GM18861 (cell line): ENCODE data around the gene CCER1.

Experiments
- ATAC-seq: cut with Tn5 transposase; IDR thresholded peaks from one replicate; pipeline ENCODE4 v1.9.1; 2021; ENCODE audit not compliant: unreplicated experiment

CCER1 gene

DNA sequence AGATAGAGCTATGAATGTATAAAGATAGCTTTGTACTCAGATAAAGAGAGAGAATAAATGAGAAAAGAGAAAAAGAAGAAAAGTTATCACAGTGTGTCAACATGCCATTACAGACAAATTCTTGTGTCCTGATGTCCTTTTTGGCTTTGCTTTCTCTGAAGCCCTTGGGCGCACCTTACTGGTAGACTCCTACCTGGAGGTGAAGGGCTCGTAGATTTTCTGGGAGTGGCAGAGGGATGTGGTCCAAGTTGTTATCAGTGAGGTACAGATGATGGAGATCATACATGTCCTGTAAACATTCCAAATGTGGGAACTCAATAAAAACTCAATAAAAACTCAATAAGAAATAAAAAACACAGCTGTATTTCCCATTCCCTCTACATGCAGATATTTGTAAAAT lies 14.9 kb upstream of the CCER1 start:
- ATAC-seq, result no peak

- ATAC-seq, result no peak
These were observed 14.4 kb upstream of the CCER1 start for GRCh38 chr12:90969346-90969745.

DNA sequence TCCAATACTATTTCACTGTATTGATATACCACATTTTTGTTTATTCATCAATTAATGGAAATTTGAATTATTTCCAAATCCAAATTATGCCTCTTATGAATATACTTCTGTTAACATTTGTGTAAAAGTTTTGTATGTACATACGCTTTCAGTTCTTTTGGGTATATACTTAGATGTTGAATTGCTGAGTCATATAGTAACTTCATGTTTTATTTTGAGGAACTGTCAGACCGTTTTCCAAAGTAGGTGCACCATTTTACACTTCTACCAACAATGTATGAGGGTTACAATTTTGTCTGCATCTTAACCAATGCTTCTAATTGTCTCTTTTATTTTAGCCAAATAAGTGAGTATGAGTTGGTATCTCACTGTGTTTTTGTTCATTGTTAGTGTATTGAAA lies 10.2 kb upstream of the CCER1 start:
- no peak for ATAC-seq

DNA sequence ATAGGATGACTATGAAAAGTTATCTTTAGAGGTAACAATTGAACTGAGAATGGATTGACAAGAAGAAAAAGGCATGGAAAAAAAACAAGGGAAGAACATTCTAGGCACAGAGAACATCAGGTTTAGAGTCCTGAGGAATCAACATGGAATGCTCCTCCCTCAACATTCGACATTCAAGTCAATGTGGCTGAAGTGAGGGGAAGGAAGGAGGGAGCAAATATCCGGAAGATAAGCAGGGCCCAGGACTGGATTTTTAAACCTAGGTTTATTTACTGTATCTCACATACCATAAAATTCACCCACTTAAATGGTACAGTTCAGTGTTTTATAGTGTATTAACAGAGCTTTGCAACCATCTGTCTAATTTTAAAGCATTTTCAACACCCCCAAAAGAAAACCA lies 9.6 kb upstream of the CCER1 start:
- ATAC-seq, result no peak

- ATAC-seq, result no peak
These were observed 9.0 kb upstream of the CCER1 start for GRCh38 chr12:90963946-90964345.

DNA sequence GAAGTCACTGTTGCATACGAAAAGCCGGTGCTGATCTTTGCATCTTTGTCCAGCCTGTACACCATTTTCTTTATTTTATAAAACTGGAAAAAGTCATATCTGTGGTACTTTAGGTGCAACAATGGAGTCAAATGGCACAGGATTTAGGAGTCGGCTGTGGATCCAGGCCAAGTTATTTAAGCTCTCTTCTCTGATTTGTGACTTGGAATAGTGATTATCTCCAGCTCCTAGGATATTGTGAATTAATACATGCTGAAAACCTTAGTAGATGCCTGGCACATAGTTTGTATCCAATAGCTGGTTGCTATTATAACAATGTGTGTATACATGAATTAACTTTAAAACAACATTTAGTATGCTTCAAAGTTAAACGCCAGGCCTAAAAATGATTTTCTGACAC lies 6.2 kb upstream of the CCER1 start:
- no peak for ATAC-seq

DNA sequence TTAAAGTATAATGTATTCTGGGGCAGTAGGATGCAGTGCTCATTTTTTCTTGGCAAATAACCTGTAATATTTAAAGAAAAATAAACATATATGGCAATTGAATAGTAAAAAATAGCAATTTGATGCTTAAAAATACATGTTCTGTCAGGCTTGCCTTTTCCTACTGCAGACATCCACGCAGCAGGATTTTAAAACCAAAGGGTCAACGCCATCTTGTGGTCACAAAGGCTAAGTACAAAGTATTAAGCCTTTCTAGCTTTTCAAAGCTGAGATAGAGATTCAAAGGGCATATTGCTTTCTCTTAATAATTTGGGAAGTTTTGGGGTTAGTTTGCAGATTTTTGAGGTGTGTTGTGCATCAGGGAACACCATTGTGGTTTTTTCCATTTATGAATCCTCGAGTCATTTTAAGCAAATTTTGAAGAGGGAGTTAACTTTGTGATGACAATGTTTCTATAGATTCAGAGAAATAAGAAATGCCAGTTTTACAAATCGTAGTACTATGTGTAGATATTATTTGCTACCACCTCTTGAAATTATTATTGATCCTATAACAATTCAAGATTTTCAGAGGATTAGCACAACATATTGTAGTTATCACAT lies 4.7 kb upstream of the CCER1 start:
- peak; percentile 86 for ATAC-seq

DNA sequence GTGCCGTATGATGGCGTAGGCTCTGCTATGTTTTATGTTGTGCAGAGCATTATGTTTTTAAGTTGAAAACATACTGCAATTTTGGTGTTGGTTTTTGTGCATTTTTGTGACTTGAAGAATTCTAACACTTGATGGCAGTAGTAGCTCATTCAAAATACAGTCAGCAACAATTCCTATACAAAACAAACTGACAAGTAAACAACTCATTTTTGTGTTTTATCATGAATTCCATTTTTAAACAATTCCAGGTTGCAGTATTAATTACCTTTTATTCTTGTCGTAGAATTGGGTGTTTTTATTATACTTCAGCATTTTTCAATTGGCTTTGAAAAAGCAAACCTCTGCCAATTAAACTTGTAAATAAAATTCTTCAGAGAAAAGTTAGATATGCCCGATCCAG lies 4.1 kb upstream of the CCER1 start:
- ATAC-seq, result no peak

- ATAC-seq, result no peak
These were observed 3.4 kb upstream of the CCER1 start for GRCh38 chr12:90958347-90958746.

DNA sequence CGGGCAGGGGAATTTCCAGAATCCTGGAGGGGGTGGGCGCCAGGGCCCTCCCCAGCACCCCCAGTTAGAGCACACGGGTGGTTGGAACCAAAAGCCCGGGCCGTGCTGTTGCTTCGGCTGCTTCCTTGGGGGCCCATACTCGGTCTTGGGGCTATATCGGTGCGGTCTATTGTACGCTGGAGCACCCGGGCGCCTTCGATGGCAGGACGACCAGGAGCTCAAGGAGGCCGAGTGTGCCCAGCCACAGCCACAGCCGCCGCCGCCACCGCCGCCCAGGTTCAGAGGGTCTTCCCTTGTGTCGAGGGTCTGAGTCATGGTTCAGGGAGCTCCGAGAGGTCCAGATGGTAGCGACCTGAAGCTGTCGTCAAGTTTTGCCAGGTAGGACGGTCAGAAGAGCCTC lies 548 bp downstream of the CCER1 start:
- ATAC-seq, result no peak

DNA sequence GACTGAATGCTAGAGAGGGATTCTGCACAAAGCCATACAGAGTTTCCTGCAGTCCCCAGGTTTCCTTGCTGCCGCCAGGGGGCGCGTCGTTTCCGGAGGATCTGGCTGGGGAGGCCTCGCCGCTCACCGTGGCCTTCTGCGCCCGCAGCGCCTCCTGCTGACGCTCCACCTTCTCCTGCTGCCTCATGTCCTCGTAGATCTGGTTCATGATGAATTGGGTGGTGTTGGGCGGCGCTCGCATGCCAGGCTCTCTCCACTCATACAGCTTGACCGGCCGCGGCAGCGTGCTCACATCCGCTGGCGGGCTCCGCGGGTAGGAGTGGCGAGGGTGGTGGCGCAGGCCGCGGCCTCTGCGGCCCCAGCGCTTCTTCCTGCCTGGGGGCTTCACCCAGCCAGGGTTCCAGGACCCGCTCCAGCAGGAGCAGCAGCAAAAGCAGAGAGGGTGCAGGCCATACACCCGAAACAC lies 987 bp downstream of the CCER1 start:
- no peak for ATAC-seq

GRCh38 chr12:90951432-90952105 lies 3.4 kb downstream of the CCER1 start:
- no peak for ATAC-seq

- no peak for ATAC-seq
These were observed 7.1 kb downstream of the CCER1 start for GRCh38 chr12:90947869-90948268.

- peak; percentile 83 for ATAC-seq
These were observed 9.8 kb downstream of the CCER1 start for GRCh38 chr12:90945070-90945649.

DNA sequence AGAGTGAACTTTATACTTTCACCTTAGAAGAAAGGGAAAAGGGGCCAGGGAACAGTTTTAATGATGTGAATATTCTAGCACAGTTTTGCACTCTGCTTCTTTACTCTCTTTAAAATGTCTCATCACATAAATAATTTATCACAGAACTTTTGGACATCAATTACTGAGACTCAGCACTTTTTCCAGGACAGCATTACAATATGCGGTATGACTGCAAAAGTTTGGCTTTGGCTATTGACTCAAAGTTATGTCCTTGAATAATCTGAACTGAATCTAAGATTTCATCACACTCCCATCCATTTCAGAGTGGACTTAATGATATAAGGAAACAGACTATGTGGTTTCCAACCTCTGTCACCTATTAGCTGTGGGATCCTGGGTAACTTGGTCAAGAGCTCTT lies 11.7 kb downstream of the CCER1 start:
- ATAC-seq, result no peak

DNA sequence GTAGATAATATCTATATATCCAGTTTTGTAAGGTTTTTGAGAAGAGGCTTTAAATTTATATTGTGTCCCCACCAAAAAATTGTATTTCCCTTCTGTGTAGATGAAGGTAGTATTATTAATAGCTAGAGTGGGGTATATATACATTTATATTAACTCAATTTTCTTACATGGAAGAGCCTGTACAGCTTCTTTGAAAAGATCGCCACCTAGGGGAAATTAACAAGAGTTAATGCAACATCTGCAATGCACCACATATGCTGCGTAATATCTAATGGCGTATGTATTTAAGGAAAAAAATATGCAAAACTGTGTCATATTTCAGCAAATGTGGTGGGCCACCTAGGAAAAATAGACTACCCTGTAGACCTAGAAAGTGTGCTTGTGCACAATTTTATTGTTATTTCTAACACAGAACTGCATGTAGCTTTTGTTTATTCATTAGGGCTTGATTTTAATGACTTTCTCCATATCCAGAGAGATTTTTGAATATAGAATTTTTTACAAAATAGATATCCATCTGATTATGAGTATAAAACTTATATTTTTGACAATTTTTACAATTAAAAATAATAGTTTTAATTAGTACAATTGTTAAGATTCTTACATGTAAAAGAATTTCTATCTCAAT lies 14.0 kb downstream of the CCER1 start:
- peak; percentile 75 for ATAC-seq

DNA sequence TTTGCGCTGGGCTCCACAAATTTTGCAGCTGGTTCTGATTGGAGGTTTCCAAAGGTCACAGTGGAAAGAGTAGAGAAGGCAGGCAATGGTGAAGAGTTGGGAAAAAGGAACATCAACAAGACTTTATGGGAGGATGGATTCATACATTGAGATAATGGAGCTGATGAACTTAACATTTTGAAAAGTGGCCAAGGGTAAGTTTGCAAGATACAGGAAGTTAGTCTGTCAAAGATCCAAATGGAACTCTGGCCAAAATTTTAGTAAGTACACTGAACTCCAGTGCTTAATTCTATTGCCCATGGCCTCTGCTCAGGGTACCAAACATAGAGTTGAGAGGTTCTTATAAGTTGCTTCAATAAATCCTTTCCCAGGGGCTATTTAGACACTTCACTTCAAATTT lies 15.6 kb downstream of the CCER1 start:
- no peak for ATAC-seq

DNA sequence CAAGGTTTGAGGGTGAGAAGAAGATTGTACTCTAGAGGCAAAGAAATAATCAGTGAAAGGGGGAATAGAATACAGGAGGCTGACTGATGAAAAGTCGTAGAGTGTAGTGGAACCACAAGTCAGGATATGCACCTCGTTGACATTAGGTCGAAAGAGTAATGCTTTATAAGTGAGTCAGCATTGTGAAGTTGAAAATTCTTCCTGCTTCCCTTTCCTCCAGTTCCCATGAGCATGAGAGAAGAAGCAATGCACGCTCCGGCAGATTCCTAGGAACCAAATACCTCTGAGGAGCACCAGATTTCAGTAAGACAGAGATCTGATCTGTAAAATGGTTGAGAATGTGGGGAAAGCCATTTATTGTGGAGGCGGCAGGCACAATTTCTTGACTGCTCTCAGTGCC lies 16.5 kb downstream of the CCER1 start:
- no peak for ATAC-seq

- no peak for ATAC-seq
These were observed 17.3 kb downstream of the CCER1 start for GRCh38 chr12:90937651-90938050.

DNA sequence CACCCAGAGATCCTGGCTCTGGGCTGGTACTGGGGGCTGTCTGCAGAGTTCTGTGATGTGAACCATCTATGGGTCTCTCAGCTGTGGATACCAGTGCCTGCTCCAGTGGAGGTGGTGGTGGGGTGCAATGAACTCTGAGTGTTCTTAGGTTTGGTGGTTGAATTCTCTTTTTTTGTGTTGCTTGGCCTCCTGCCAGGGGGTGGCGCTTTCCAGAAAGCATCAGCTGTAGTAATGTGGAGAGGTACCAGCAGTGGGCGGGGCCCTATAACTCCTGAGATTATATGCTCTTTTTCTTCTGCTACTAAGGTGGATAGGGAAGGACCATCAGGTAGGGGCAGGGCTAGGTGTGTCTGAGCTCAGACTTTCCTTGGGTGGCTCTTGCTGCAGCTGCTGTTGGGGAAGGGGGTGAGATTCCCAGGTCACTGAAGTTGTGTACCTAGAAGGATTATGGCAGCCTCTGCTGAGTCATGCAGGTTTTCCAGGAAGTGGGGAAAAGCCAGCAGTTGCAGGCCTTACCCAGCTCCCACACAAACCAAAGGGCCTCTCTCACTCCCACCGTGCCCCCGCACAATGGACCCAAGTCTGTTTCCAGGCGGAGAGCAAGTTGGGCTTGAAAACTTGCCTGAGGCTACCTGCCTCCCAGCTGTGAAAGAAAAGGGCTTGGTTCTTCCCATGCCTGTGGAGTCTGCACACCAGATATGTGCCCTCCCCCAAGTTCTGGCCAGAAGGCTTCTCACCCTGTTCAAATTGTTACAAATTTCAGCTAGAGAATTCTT lies 18.6 kb downstream of the CCER1 start:
- ATAC-seq, result no peak

- ATAC-seq, result no peak
These were observed 29.4 kb downstream of the CCER1 start for GRCh38 chr12:90925562-90925961.
